Measurements from ENCODE around the gene RNF220. TPM values are rescaled to one million over a fixed set of nuclear protein-coding genes. Genes with fewer than 3 reads are reported as not detected.

The RNF220 gene
- total RNA-seq, 1 experiment from 2014 or later = 66.6 TPM

- H3K27me3 ChIP-seq (ENCODE audit: low read length) = no peaks in the 10 kb centered on the region
- H3K9me3 ChIP-seq (ENCODE audit: low read length) = no peaks in the 10 kb centered on the region
- intact Hi-C loops (cut with micrococcal nuclease) = no loop called here
- ATAC-seq (no peak), DNase-seq (no peak)
- no peaks in the 10 kb centered on the region for H3K9me2 ChIP-seq (replicated peaks; ENCODE audit: low read length)
- no peaks in the 10 kb centered on the region for H3K36me3 ChIP-seq (ENCODE audit: low read depth, low read length)
- H3K27ac ChIP-seq (ENCODE audit: low read length) = no peak overlapping the region
- no TSS peak for BruUV-seq (replicated peaks)
- no peaks in the 10 kb centered on the region for H3K79me2 ChIP-seq (ENCODE audit: low read length)
- TF ChIP-seq EZH2phosphoT487 (IDR thresholded peaks at IDR 0.05; ENCODE audit: borderline replicate concordance, low read length) (no peak), EZH2 (IDR thresholded peaks at IDR 0.05; ENCODE audit: low read length, unreplicated experiment) (no peak)
- TF ChIP-seq, protein P1, sequence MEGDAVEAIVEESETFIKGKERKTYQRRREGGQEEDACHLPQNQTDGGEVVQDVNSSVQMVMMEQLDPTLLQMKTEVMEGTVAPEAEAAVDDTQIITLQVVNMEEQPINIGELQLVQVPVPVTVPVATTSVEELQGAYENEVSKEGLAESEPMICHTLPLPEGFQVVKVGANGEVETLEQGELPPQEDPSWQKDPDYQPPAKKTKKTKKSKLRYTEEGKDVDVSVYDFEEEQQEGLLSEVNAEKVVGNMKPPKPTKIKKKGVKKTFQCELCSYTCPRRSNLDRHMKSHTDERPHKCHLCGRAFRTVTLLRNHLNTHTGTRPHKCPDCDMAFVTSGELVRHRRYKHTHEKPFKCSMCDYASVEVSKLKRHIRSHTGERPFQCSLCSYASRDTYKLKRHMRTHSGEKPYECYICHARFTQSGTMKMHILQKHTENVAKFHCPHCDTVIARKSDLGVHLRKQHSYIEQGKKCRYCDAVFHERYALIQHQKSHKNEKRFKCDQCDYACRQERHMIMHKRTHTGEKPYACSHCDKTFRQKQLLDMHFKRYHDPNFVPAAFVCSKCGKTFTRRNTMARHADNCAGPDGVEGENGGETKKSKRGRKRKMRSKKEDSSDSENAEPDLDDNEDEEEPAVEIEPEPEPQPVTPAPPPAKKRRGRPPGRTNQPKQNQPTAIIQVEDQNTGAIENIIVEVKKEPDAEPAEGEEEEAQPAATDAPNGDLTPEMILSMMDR (conservative IDR thresholded peaks at IDR 0.05; ENCODE audit: low read depth, low read length) = no peak
- no peak overlapping the region for H3K4me3 ChIP-seq (ENCODE audit: low read length)
- H3K9ac ChIP-seq (ENCODE audit: low read length) = no peak overlapping the region
- POLR2A ChIA-PET (ENCODE audit: unreplicated experiment) = no interaction called here
- no peaks in the 10 kb centered on the region for H4K20me1 ChIP-seq (ENCODE audit: low read length)
- H3K4me1 ChIP-seq (ENCODE audit: insufficient read depth, low read length) = peaks cover 20% of the 10 kb centered on the region
- no peak overlapping the region for H2AFZ ChIP-seq (ENCODE audit: low read length)
- CTCF ChIA-PET = no interaction called here
- H3K4me2 ChIP-seq (ENCODE audit: low read length) = no peak overlapping the region
- H3F3A ChIP-seq (ENCODE audit: low read length, unreplicated experiment) = no peaks in the 10 kb centered on the region
Observed at GRCh38 chr1:44679468-44679867, 274.4 kb downstream of the RNF220 start.

- no peaks in the 10 kb centered on the region for H4K20me1 ChIP-seq (ENCODE audit: low read length)
- DNase-seq (no peak), ATAC-seq (no peak)
- no peaks in the 10 kb centered on the region for H3K9me3 ChIP-seq (ENCODE audit: low read length)
- H3K4me2 ChIP-seq (ENCODE audit: low read length) = no peak overlapping the region
- intact Hi-C loops (cut with micrococcal nuclease) = no loop called here
- H3F3A ChIP-seq (ENCODE audit: low read length, unreplicated experiment) = no peaks in the 10 kb centered on the region
- no peak overlapping the region for H3K27ac ChIP-seq (ENCODE audit: low read length)
- H2AFZ ChIP-seq (ENCODE audit: low read length) = no peak overlapping the region
- no peaks in the 10 kb centered on the region for H3K4me1 ChIP-seq (ENCODE audit: insufficient read depth, low read length)
- TF ChIP-seq, protein P1 (conservative IDR thresholded peaks at IDR 0.05; ENCODE audit: low read depth, low read length) = no peak
- TF ChIP-seq EZH2 (IDR thresholded peaks at IDR 0.05; ENCODE audit: low read length, unreplicated experiment) (no peak), EZH2phosphoT487 (IDR thresholded peaks at IDR 0.05; ENCODE audit: borderline replicate concordance, low read length) (no peak)
- no peaks in the 10 kb centered on the region for H3K27me3 ChIP-seq (ENCODE audit: low read length)
- ChIA-PET CTCF (no interaction called here), POLR2A (ENCODE audit: unreplicated experiment) (no interaction called here)
- H3K79me2 ChIP-seq (ENCODE audit: low read length) = no peaks in the 10 kb centered on the region
- no TSS peak for BruUV-seq (replicated peaks)
- H3K36me3 ChIP-seq (ENCODE audit: low read depth, low read length) = no peaks in the 10 kb centered on the region
- no peak overlapping the region for H3K4me3 ChIP-seq (ENCODE audit: low read length)
- no peaks in the 10 kb centered on the region for H3K9me2 ChIP-seq (replicated peaks; ENCODE audit: low read length)
- no peak overlapping the region for H3K9ac ChIP-seq (ENCODE audit: low read length)
Observed at GRCh38 chr1:44681905-44682882, 277.1 kb downstream of the RNF220 start.

DNA sequence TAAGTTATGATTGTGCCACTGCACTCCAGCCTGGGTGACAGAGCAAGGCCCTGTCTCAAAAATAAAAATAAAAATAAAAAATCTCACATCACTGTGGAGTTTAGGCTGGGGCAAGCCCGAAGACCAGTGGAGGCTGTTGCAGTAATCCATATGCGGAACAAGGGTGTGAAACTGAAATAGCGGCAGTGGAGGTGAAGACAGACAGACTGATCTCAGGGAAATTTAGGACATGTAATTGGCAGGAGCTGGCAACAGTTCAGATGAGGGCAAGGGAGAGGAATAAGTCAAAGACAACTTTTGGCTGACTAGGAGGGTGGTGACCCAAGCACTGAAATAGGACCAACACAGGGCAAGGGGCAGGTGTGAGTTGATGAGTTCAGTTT is 277.8 kb downstream of the RNF220 start:
- H3K9me2 ChIP-seq (replicated peaks; ENCODE audit: low read length) = no peaks in the 10 kb centered on the region
- no TSS peak for BruUV-seq (replicated peaks)
- H2AFZ ChIP-seq (ENCODE audit: low read length) = no peak overlapping the region
- ChIA-PET POLR2A (ENCODE audit: unreplicated experiment) (no interaction called here), CTCF (no interaction called here)
- H3K9me3 ChIP-seq (ENCODE audit: low read length) = no peaks in the 10 kb centered on the region
- no peaks in the 10 kb centered on the region for H4K20me1 ChIP-seq (ENCODE audit: low read length)
- intact Hi-C loops (cut with micrococcal nuclease) = no loop called here
- no peaks in the 10 kb centered on the region for H3K27me3 ChIP-seq (ENCODE audit: low read length)
- no peak overlapping the region for H3K4me2 ChIP-seq (ENCODE audit: low read length)
- TF ChIP-seq, protein P1 (conservative IDR thresholded peaks at IDR 0.05; ENCODE audit: low read depth, low read length) = no peak
- no peak for TF ChIP-seq EZH2 (IDR thresholded peaks at IDR 0.05; ENCODE audit: low read length, unreplicated experiment)
- TF ChIP-seq EZH2phosphoT487 (IDR thresholded peaks at IDR 0.05; ENCODE audit: borderline replicate concordance, low read length) = no peak
- DNase-seq (no peak), ATAC-seq (no peak)
- H3K4me1 ChIP-seq (ENCODE audit: insufficient read depth, low read length) = no peaks in the 10 kb centered on the region
- H3K4me3 ChIP-seq (ENCODE audit: low read length) = no peak overlapping the region
- no peak overlapping the region for H3K27ac ChIP-seq (ENCODE audit: low read length)
- no peaks in the 10 kb centered on the region for H3F3A ChIP-seq (ENCODE audit: low read length, unreplicated experiment)
- no peaks in the 10 kb centered on the region for H3K79me2 ChIP-seq (ENCODE audit: low read length)
- no peak overlapping the region for H3K9ac ChIP-seq (ENCODE audit: low read length)
- no peaks in the 10 kb centered on the region for H3K36me3 ChIP-seq (ENCODE audit: low read depth, low read length)
